ENCODE measurements around the gene TEX11. TPM values are rescaled to one million over a fixed set of nuclear protein-coding genes. Genes with fewer than 3 reads are reported as not detected.
"Not testable (repeated sequence)": the region's sequence is repeated elsewhere in the genome, so short reads cannot be mapped to it uniquely, and the experiment has no call there.

TEX11 gene
- total and polyA plus RNA-seq, 10 of the 15 experiments (the other 5 are each of a cell fraction or from before 2014, with no cell fraction given) = not detected

DNA sequence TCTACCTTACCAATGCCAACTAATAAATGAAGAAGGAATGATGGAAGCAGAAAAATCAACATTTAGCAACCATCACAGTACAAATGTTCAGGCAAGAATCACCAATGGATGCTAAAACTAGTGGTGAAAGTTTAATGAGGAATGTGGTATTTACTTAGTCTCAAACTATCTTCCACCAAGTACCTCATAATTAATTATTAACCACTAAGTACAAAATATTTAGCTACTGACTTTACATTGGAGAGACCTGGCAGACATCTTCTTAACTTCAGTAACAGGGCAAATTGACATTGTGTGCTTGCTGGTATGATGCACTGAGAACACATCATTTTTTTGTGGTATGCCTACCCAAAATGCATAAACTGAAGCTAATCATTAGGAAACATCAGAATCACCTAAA, 381.5 kb downstream of the TEX11 start (continued):
- TF ChIP-seq ETV6 (conservative IDR thresholded peaks at IDR 0.05 in 1 of 2, IDR thresholded peaks at IDR 0.05 in 1 of 2; ENCODE audit: borderline replicate concordance in 1 of 2, low read depth in 1 of 2) (no peak), BMI1 (IDR thresholded peaks at IDR 0.05; ENCODE audit: borderline replicate concordance) (no peak), TCF12 (IDR thresholded peaks at IDR 0.05; ENCODE audit: low read depth, low read length) (no peak), NBN (IDR thresholded peaks at IDR 0.05) (no peak), ZNF207 (IDR thresholded peaks at IDR 0.05; ENCODE audit: borderline replicate concordance) (no peak), NRF1 (conservative IDR thresholded peaks at IDR 0.05; ENCODE audit: low read depth, low read length) (no peak), MYB (IDR thresholded peaks at IDR 0.05; ENCODE audit: borderline replicate concordance, low read depth, low read length) (no peak)

GRCh38 chrX:70525733-70526132, 382.8 kb downstream of the TEX11 start:
- TF ChIP-seq NFYB (IDR thresholded peaks at IDR 0.05; ENCODE audit: insufficient read depth, low read depth, low read length) (no peak), RFX5 (IDR thresholded peaks at IDR 0.05; ENCODE audit: low read depth, low read length) (no peak), IRF4 (IDR thresholded peaks at IDR 0.05; ENCODE audit: low read depth, low read length) (no peak), HDAC2 (IDR thresholded peaks at IDR 0.05) (no peak), MXI1 (IDR thresholded peaks at IDR 0.05; ENCODE audit: low read depth, low read length) (no peak)
- Histone ChIP-seq H3K27ac (ENCODE audit: control insufficient read depth, insufficient read depth) (no peak overlapping the region), H3K79me2 (ENCODE audit: control insufficient read depth, insufficient read depth, low read length) (no peaks in the 10 kb centered on the region), H3K4me3 (no peak overlapping the region), H2AFZ (ENCODE audit: control insufficient read depth, low read depth, low read length) (no peak overlapping the region), H3K4me2 (ENCODE audit: control insufficient read depth, insufficient read depth) (no peak overlapping the region), H3K27me3 (replicated peaks in 1 of 2; ENCODE audit: control insufficient read depth in 2 of 2, insufficient read depth in 2 of 2, low read length in 1 of 2) (no peaks in the 10 kb centered on the region), H3K36me3 (ENCODE audit: control insufficient read depth in 2 of 2, insufficient read depth in 2 of 2, low read length in 1 of 2) (no peaks in the 10 kb centered on the region), H3K9me3 (replicated peaks; ENCODE audit: control insufficient read depth, insufficient read depth, low read length) (no peaks in the 10 kb centered on the region; the same call in 2 of the 3 replicates), H3K4me1 (ENCODE audit: control insufficient read depth, insufficient read depth, low read length) (no peaks in the 10 kb centered on the region), H3K9ac (ENCODE audit: control insufficient read depth, insufficient read depth, low read length) (no peak overlapping the region), H4K20me1 (ENCODE audit: control insufficient read depth, insufficient read depth) (no peaks in the 10 kb centered on the region)
- WGBS (ENCODE audit: insufficient coverage, insufficient replicate concordance, low lambda C conversion rate, missing lambda C conversion rate) = 50% methylated on average over 8 of the region's 8 CpGs
- POLR2A ChIA-PET = no interaction called here
- ATAC-seq (no peak), FAIRE-seq (no peak), DNase-seq (ENCODE audit: low read depth, low spot score) (no peak)
- intact Hi-C loops (cut with micrococcal nuclease; ENCODE audit: unreplicated experiment) (no loop called here), in situ Hi-C loops (cut with MboI) (no loop called here)
- CTCF ChIA-PET = interaction anchor here (0.9 kb wide), 1 partner anchor 139 kb away, joined by 3 read pairs; no protein-coding TSS in a partner anchor
- no TSS peak for BruUV-seq (replicated peaks)
- RAD21 ChIA-PET (ENCODE audit: unreplicated experiment) = no interaction called here
- SMC1A ChIA-PET (ENCODE audit: uncharacterized antibody, unreplicated experiment) = no interaction called here

- H3K36me3 ChIP-seq (ENCODE audit: control insufficient read depth in 2 of 2, insufficient read depth in 2 of 2, low read length in 1 of 2); H3K27ac ChIP-seq (ENCODE audit: control insufficient read depth, insufficient read depth); H3K4me3 ChIP-seq; in situ Hi-C loops (cut with MboI); FAIRE-seq; SMC1A ChIA-PET (ENCODE audit: uncharacterized antibody, unreplicated experiment); CTCF ChIA-PET; H3K9ac ChIP-seq (ENCODE audit: control insufficient read depth, insufficient read depth, low read length); DNase-seq (ENCODE audit: low read depth, low spot score); intact Hi-C loops (cut with micrococcal nuclease; ENCODE audit: unreplicated experiment); ATAC-seq; H3K27me3 ChIP-seq (replicated peaks in 1 of 2; ENCODE audit: control insufficient read depth in 2 of 2, insufficient read depth in 2 of 2, low read length in 1 of 2); H3K9me3 ChIP-seq (replicated peaks; ENCODE audit: control insufficient read depth, insufficient read depth, low read length); H3K4me1 ChIP-seq (ENCODE audit: control insufficient read depth, insufficient read depth, low read length); RAD21 ChIA-PET (ENCODE audit: unreplicated experiment); H2AFZ ChIP-seq (ENCODE audit: control insufficient read depth, low read depth, low read length); H3K4me2 ChIP-seq (ENCODE audit: control insufficient read depth, insufficient read depth); H4K20me1 ChIP-seq (ENCODE audit: control insufficient read depth, insufficient read depth); H3K79me2 ChIP-seq (ENCODE audit: control insufficient read depth, insufficient read depth, low read length); BruUV-seq (replicated peaks); POLR2A ChIA-PET: not testable (repeated sequence)
- 0% methylated on average over 1 of the region's 1 CpG for WGBS (ENCODE audit: insufficient coverage, insufficient replicate concordance, low lambda C conversion rate, missing lambda C conversion rate)
Measured at GRCh38 chrX:70515692-70516091, 392.8 kb downstream of the TEX11 start.

DNA sequence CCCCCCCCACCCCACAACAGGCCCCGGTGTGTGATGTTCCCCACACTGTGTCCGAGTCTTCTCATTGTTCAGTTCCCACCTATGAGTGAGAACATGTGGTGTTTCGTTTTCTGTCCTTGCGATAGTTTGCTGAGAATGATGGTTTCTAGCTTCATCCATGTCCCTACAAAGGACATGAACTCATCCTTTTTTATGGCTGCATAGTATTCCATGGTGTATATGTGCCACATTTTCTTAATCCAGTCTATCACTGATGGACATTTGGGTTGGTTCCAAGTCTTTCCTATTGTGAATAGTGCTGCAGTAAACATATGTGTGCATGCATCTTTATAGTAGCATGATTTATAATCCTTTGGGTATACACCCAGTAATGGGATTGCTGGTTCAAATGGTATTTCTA, 393.2 kb downstream of the TEX11 start:
- intact Hi-C loops (cut with micrococcal nuclease; ENCODE audit: unreplicated experiment); FAIRE-seq; SMC1A ChIA-PET (ENCODE audit: uncharacterized antibody, unreplicated experiment); POLR2A ChIA-PET; RAD21 ChIA-PET (ENCODE audit: unreplicated experiment); ATAC-seq; H3K27me3 ChIP-seq (replicated peaks in 1 of 2; ENCODE audit: control insufficient read depth in 2 of 2, insufficient read depth in 2 of 2, low read length in 1 of 2); H3K79me2 ChIP-seq (ENCODE audit: control insufficient read depth, insufficient read depth, low read length); H4K20me1 ChIP-seq (ENCODE audit: control insufficient read depth, insufficient read depth); H3K4me2 ChIP-seq (ENCODE audit: control insufficient read depth, insufficient read depth); DNase-seq (ENCODE audit: low read depth, low spot score); in situ Hi-C loops (cut with MboI); CTCF ChIA-PET; H3K27ac ChIP-seq (ENCODE audit: control insufficient read depth, insufficient read depth); H3K9ac ChIP-seq (ENCODE audit: control insufficient read depth, insufficient read depth, low read length); BruUV-seq (replicated peaks); H3K9me3 ChIP-seq (replicated peaks; ENCODE audit: control insufficient read depth, insufficient read depth, low read length); H3K36me3 ChIP-seq (ENCODE audit: control insufficient read depth in 2 of 2, insufficient read depth in 2 of 2, low read length in 1 of 2); H3K4me1 ChIP-seq (ENCODE audit: control insufficient read depth, insufficient read depth, low read length); H3K4me3 ChIP-seq; H2AFZ ChIP-seq (ENCODE audit: control insufficient read depth, low read depth, low read length): not testable (repeated sequence)
- WGBS (ENCODE audit: insufficient coverage, insufficient replicate concordance, low lambda C conversion rate, missing lambda C conversion rate) = 67% methylated on average over 3 of the region's 4 CpGs

Data from GM12878 (cell line).